Calu3 (cell line): ENCODE results near the gene CTNNBIP1. TPM values are rescaled to one million over a fixed set of nuclear protein-coding genes. Genes with fewer than 3 reads are reported as not detected.

Experiments
- BruUV-seq: library from RNA; stranded (reverse); fragments of 400-500 nt; replicated peaks from 2 replicates; lab custom pipeline; 2021; lab: Mats Ljungman, UMichigan
- CTCF ChIA-PET: fragments of 300-600 bp; sonication (Branson Sonifier 250); formaldehyde crosslinking; loops from one replicate; lab custom pipeline; 2022; ENCODE audit warnings: antibody characterized with exemption; lab: Charles Lee
- DNase-seq: peaks from one replicate; pipeline ENCODE4 v3.0.0; 2022
- H3K27ac Mint-ChIP-seq: one replicate; pipeline ENCODE4 v1.8.0; 2022; ENCODE audit warnings: mixed read lengths; ENCODE audit not compliant: unreplicated experiment
- H3K27me3 Mint-ChIP-seq: one replicate; pipeline ENCODE4 v1.8.0; 2022; ENCODE audit warnings: mixed read lengths; ENCODE audit not compliant: unreplicated experiment
- H3K36me3 Mint-ChIP-seq: one replicate; pipeline ENCODE4 v1.8.0; 2022; ENCODE audit warnings: mild to moderate bottlenecking, moderate library complexity, mixed read lengths; ENCODE audit not compliant: insufficient read depth, unreplicated experiment
- H3K4me1 Mint-ChIP-seq: one replicate; pipeline ENCODE4 v1.8.0; 2022; ENCODE audit warnings: mild to moderate bottlenecking, low read depth, mixed read lengths; ENCODE audit not compliant: unreplicated experiment
- H3K4me3 Mint-ChIP-seq: one replicate; pipeline ENCODE4 v1.8.0; 2022; ENCODE audit warnings: mild to moderate bottlenecking, low read depth, moderate library complexity, mixed read lengths; ENCODE audit not compliant: unreplicated experiment
- H3K9me3 Mint-ChIP-seq: one replicate; pipeline ENCODE4 v1.8.0; 2022; ENCODE audit warnings: low read depth, mixed read lengths; ENCODE audit not compliant: unreplicated experiment
- intact Hi-C: fragments of 100-400 bp; cut with micrococcal nuclease; formaldehyde crosslinking; loops from one replicate; pipeline ENCODE4 v1.10.0; 2022; ENCODE audit not compliant: unreplicated experiment
- total RNA-seq: library from RNA; stranded (reverse); gene quantifications from 2 replicates; pipeline ENCODE4 v1.2.3, GENCODE V29; 2022
- TF ChIP-seq, protein P1 (sequence below): fragments of 200-600 bp; IDR thresholded peaks from one replicate; pipeline ENCODE4 v1.8.0; 2022; ENCODE audit warnings: antibody characterized with exemption; ENCODE audit not compliant: unreplicated experiment

Gene CTNNBIP1
- total RNA-seq, 1 experiment from 2014 or later = 11.8 TPM

DNA sequence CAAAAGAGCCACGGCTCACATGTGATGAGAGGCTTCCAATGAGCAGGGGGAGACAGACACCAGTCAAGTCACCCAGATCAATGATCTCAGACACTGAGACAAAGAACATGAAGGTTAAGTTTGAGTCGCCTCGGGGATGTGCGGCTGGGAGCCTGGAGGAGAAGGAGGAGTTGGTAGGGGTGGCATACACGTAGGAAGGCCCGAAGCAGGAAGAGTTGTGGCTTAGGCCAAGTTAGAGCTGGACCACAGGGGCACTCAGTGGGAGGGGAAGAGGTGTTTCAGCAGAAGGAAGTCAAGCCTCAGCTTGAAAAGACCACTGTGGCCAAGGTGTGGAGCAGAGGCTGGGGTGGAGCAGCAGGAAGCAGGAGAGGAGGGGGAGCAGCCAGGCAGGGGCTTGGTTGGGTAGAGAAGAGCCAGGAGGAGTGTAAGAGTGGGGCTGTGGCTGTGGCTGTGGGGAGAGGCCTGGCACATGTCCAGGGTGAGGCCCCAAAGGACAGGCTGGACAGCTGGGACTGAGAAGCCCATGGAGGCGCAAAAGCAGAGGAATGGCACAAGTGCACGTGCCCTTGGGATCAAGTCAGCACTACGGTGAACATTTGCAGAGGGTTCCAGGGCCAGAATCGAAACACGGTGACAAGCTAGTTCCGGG, 27.6 kb downstream of the CTNNBIP1 start:
- Mint-ChIP-seq H3K27ac (no peak overlapping the region), H3K36me3 (no peaks in the 10 kb centered on the region), H3K4me3 (no peak overlapping the region), H3K4me1 (peaks cover 23% of the 10 kb centered on the region), H3K9me3 (no peaks in the 10 kb centered on the region), H3K27me3 (no peaks in the 10 kb centered on the region)
- no peak for DNase-seq
- TF ChIP-seq, protein P1, sequence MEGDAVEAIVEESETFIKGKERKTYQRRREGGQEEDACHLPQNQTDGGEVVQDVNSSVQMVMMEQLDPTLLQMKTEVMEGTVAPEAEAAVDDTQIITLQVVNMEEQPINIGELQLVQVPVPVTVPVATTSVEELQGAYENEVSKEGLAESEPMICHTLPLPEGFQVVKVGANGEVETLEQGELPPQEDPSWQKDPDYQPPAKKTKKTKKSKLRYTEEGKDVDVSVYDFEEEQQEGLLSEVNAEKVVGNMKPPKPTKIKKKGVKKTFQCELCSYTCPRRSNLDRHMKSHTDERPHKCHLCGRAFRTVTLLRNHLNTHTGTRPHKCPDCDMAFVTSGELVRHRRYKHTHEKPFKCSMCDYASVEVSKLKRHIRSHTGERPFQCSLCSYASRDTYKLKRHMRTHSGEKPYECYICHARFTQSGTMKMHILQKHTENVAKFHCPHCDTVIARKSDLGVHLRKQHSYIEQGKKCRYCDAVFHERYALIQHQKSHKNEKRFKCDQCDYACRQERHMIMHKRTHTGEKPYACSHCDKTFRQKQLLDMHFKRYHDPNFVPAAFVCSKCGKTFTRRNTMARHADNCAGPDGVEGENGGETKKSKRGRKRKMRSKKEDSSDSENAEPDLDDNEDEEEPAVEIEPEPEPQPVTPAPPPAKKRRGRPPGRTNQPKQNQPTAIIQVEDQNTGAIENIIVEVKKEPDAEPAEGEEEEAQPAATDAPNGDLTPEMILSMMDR = no peak
- intact Hi-C loops = no loop called here
- CTCF ChIA-PET = no interaction called here
- no TSS peak for BruUV-seq

DNA sequence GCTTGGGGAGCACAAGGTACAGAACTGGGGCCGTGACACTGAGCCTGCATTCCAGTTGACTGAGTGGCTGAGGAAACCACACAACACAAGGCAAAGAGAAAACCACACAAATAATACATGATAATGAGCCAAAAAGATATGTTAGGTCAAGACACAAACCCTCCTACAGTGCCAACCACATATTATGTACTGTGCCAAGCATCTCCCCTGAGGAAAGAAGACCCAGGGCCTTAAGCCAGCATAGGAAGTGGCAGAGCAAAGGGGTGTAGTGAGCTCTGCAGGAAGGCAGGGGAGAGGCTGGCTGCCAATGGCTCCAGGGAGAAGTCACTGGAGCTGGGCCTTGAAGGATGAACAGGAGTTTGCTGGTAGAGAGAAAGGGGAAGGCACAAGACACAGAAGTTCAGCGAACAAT, 28.2 kb downstream of the CTNNBIP1 start:
- Mint-ChIP-seq H3K9me3 (no peaks in the 10 kb centered on the region), H3K4me3 (no peak overlapping the region), H3K27ac (no peak overlapping the region), H3K4me1 (peaks cover 23% of the 10 kb centered on the region), H3K27me3 (no peaks in the 10 kb centered on the region), H3K36me3 (no peaks in the 10 kb centered on the region)
- DNase-seq = no peak
- CTCF ChIA-PET = no interaction called here
- intact Hi-C loops = no loop called here
- TF ChIP-seq, protein P1 = no peak
- no TSS peak for BruUV-seq

DNA sequence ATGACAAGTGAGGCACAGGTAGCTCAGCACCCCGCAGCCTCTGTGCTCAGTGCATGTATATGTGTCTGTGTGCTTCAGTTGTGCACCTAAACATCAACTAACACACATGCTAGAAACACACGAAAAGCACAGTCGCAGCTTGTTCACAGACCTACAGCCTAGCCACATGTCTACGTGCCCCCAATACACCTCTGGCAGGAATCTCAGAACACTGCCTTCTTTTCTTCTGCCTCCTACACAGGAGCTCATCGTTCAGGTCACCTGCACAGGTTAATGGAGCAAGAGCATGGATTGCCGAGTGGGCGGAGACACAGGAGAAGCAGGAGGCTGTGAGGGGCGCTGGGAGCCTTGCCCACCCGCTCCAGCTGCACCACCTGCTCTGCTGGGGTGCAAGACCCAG, 31.7 kb downstream of the CTNNBIP1 start:
- TF ChIP-seq, protein P1 = no peak
- Mint-ChIP-seq H3K36me3 (peaks cover 5% of the 10 kb centered on the region), H3K4me3 (peak overlapping the region; percentile 14), H3K27ac (no peak overlapping the region), H3K9me3 (no peaks in the 10 kb centered on the region), H3K27me3 (no peaks in the 10 kb centered on the region), H3K4me1 (peaks cover 23% of the 10 kb centered on the region)
- DNase-seq = no peak
- CTCF ChIA-PET = interaction anchor here (0.5 to 1.9 kb wide), 3 partner anchors 31 to 36 kb away, joined by 5 to 11 read pairs (median 6); partner anchors contain the start of gene CTNNBIP1
- BruUV-seq = no TSS peak
- intact Hi-C loops = loop anchor here (5.0 kb wide), 1 partner anchor 64 kb away; the partner anchor contains the start of genes LZIC and NMNAT1

DNA sequence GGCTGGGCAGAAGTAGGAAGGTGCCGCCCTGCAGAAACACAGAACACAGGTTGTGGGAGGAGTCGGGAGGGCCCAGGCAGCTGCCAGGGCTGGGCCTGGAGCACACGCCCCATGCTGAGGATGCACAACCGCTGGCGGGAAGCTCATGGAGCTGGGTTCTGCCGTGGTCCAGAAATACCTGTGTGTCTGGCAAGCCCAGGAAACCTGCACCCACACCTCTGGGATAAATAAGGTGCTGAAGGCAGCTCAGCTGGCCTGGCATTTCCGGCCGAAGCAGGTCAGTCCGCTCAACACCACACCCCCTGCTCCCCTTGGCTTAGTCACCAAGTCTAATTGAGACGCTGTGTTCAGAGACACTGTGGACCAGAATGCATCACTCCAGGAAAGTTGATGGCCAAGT, 32.1 kb downstream of the CTNNBIP1 start:
- H3K9me3 Mint-ChIP-seq = no peaks in the 10 kb centered on the region
- CTCF ChIA-PET = interaction anchor here (0.5 to 1.9 kb wide), 4 partner anchors 30 to 156 kb away, joined by 3 to 11 read pairs (median 6); partner anchors contain the start of gene CTNNBIP1
- H3K27me3 Mint-ChIP-seq = no peaks in the 10 kb centered on the region
- no peak overlapping the region for H3K4me3 Mint-ChIP-seq
- BruUV-seq = no TSS peak
- H3K4me1 Mint-ChIP-seq = peaks cover 23% of the 10 kb centered on the region
- H3K36me3 Mint-ChIP-seq = peaks cover 5% of the 10 kb centered on the region
- H3K27ac Mint-ChIP-seq = no peak overlapping the region
- intact Hi-C loops = loop anchor here (5.0 kb wide), 1 partner anchor 64 kb away; the partner anchor contains the start of genes LZIC and NMNAT1
- TF ChIP-seq, protein P1 = no peak
- DNase-seq = peak; percentile 76
